Thymus (tissue), 11 donors: Measurements from ENCODE around the gene STYXL2. TPM values are rescaled to one million over a fixed set of nuclear protein-coding genes. Genes with fewer than 3 reads are reported as not detected.

Experiments used
- DNase-seq, 9 donors: peaks; one replicate each; pipeline ENCODE4 v3.0.0-alpha.2; 2013; ENCODE audit warnings: low spot score in 9 of 9, low read depth in 6 of 9, missing footprints in 1 of 9
- H3K27ac ChIP-seq, 2 donors: one replicate each; pipeline ENCODE4 v1.5.1; 2013; ENCODE audit warnings: control low read depth in 1 of 2, low read depth in 1 of 2, low read length in 1 of 2, mild to moderate bottlenecking in 1 of 2, moderate library complexity in 1 of 2
- H3K27me3 ChIP-seq, 2 donors: one replicate each; pipeline ENCODE4 v1.5.1; 2013; ENCODE audit warnings: low read length in 1 of 2; ENCODE audit not compliant: control insufficient read depth in 2 of 2, insufficient read depth in 1 of 2
- H3K36me3 ChIP-seq, 2 donors: one replicate each; pipeline ENCODE4 v1.5.1; 2013; ENCODE audit warnings: low read length in 1 of 2, mild to moderate bottlenecking in 1 of 2, moderate library complexity in 1 of 2; ENCODE audit not compliant: control insufficient read depth in 2 of 2, insufficient read depth in 2 of 2
- H3K4me1 ChIP-seq, 2 donors: one replicate each; pipeline ENCODE4 v1.5.1; 2013; ENCODE audit warnings: low read length in 2 of 2; ENCODE audit not compliant: control insufficient read depth in 2 of 2, insufficient read depth in 2 of 2
- H3K4me3 ChIP-seq, 2 donors: one replicate each; pipeline ENCODE4 v1.5.1; 2013; ENCODE audit warnings: low read length in 2 of 2, control low read depth in 1 of 2, mild to moderate bottlenecking in 1 of 2
- H3K9me3 ChIP-seq, 2 donors: one replicate each; pipeline ENCODE4 v1.5.1; 2013; ENCODE audit warnings: low read length in 1 of 2, mild to moderate bottlenecking in 1 of 2; ENCODE audit not compliant: control insufficient read depth in 2 of 2, insufficient read depth in 1 of 2
- WGBS: extraction: QIAGEN DNeasy Blood & Tissue Kit; methylation state at CpG from one replicate; pipeline ENCODE4 v1.1.7; 2013; 5-methylcytosine and 5-hydroxymethylcytosine counted together
- polyA plus RNA-seq: library from polyadenylated mRNA; stranded (reverse); fragments of 200-250 nt; gene quantifications from one replicate; pipeline ENCODE4 v1.2.3, GENCODE V29; 2013
- total RNA-seq: library from RNA; stranded (reverse); fragments of 120-200 nt; gene quantifications from one replicate; pipeline ENCODE4 v1.2.4, GENCODE V29; 2013
- donor health status: healthy.

The STYXL2 gene
- total and polyA plus RNA-seq, 2 donors = 0.24 to 0.32 TPM

DNA sequence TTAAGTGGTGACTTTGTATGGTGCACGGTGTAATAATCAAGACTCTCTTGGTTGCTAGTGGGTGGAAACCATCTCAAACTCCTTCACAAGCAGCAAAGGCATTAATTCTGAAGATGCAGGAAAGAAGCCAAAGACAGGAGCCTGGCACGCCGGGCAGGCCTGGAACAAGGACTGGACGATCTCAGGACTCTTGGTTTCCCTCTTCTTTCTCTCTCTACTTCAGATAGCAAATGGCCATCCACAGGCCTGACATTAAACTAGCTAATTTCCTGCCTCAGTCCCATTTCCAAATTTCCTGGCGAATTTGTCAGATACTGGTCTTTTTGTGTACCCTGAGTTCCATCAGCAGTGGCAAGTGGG, 28.2 kb downstream of the STYXL2 start:
- Histone ChIP-seq H3K4me3 (no peak overlapping the region), H3K9me3 (no peaks in the 10 kb centered on the region), H3K27me3 (peaks cover 0 to 2% of the 10 kb centered on the region in 2 donors), H3K36me3 (no peaks in the 10 kb centered on the region), H3K4me1 (peaks cover 0 to 5% of the 10 kb centered on the region in 2 donors), H3K27ac (no peak overlapping the region)
- WGBS = 95% methylated on average over 5 of the region's 5 CpGs
- DNase-seq = no peak

DNA sequence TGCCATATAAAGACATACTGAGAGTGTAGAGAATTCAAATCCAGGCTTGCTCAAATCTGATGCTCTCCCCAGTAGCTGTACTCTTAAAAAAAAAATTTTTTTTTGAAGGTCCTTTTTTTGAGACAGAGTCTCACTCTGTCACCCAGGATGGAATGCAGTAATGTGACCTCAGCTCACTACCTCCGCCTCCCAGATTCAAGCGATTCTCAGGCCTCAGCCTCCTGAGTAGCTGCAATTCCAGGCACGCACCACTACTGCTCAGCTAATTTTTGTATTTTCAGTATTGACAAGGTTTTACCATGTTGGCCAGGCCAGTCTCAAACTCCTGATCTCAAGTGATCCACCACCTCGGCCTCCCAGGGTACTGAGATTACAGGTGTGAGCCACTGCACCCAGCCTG, 28.7 kb downstream of the STYXL2 start:
- H3K27ac ChIP-seq = no peak overlapping the region
- H3K27me3 ChIP-seq = peaks cover 0 to 2% of the 10 kb centered on the region in 2 donors
- no peaks in the 10 kb centered on the region for H3K36me3 ChIP-seq
- DNase-seq = no peak
- no peak overlapping the region for H3K4me3 ChIP-seq
- H3K4me1 ChIP-seq = peaks cover 0 to 5% of the 10 kb centered on the region in 2 donors
- H3K9me3 ChIP-seq = no peaks in the 10 kb centered on the region
- WGBS = 98% methylated on average over 4 of the region's 4 CpGs

DNA sequence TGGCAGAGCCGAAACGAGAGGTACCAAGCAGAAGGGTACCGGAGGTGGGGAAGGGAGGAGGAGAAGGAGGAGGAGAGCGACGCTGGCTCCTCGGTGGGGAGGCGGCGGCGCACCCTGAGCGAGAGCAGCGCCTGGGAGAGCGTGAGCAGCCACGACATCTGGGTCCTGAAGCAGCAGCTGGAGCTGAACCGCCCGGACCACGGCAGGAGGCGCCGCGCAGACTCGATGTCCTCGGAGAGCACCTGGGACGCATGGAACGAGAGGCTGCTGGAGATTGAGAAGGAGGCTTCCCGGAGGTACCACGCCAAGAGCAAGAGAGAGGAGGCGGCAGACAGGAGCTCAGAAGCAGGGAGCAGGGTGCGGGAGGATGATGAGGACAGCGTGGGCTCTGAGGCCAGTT, 32.4 kb downstream of the STYXL2 start:
- Histone ChIP-seq H3K36me3 (no peaks in the 10 kb centered on the region), H3K27me3 (peaks cover 0 to 2% of the 10 kb centered on the region in 2 donors), H3K27ac (no peak overlapping the region), H3K4me3 (no peak overlapping the region), H3K4me1 (peaks cover 0 to 4% of the 10 kb centered on the region in 2 donors), H3K9me3 (no peaks in the 10 kb centered on the region)
- WGBS = 94% methylated on average over 28 of the region's 28 CpGs
- DNase-seq = no peak

DNA sequence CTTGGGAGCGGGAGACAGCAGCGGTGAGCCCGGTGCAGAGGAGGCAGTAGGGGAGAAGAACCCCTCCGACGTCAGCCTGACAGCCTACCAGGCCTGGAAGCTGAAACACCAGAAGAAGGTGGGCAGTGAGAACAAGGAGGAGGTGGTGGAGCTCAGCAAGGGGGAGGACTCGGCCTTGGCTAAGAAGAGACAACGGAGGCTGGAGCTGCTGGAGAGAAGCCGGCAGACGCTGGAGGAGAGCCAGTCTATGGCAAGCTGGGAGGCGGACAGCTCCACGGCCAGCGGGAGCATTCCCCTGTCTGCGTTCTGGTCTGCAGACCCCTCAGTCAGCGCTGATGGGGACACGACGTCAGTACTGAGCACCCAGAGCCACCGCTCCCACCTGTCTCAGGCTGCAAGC, 32.9 kb downstream of the STYXL2 start:
- 94% methylated on average over 17 of the region's 17 CpGs for WGBS
- Histone ChIP-seq H3K36me3 (no peaks in the 10 kb centered on the region), H3K27me3 (no peaks in the 10 kb centered on the region), H3K27ac (no peak overlapping the region), H3K4me1 (no peaks in the 10 kb centered on the region), H3K4me3 (no peak overlapping the region), H3K9me3 (no peaks in the 10 kb centered on the region)
- DNase-seq = no peak

DNA sequence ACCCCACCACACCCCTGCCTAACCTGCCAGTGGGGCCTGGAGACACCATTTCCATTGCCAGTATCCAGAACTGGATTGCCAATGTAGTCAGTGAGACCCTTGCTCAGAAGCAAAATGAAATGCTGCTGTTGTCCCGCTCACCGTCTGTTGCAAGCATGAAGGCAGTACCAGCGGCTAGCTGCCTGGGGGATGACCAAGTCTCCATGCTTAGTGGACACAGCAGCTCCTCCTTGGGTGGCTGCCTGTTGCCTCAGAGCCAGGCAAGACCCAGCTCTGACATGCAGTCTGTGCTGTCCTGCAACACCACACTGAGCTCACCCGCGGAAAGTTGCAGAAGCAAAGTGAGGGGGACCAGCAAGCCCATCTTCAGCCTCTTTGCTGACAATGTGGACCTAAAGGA, 33.4 kb downstream of the STYXL2 start:
- 97% methylated on average over 5 of the region's 5 CpGs for WGBS
- no peak for DNase-seq
- H3K9me3 ChIP-seq = no peaks in the 10 kb centered on the region
- H3K27ac ChIP-seq = no peak overlapping the region
- H3K4me3 ChIP-seq = no peak overlapping the region
- H3K4me1 ChIP-seq = no peaks in the 10 kb centered on the region
- no peaks in the 10 kb centered on the region for H3K36me3 ChIP-seq
- no peaks in the 10 kb centered on the region for H3K27me3 ChIP-seq

DNA sequence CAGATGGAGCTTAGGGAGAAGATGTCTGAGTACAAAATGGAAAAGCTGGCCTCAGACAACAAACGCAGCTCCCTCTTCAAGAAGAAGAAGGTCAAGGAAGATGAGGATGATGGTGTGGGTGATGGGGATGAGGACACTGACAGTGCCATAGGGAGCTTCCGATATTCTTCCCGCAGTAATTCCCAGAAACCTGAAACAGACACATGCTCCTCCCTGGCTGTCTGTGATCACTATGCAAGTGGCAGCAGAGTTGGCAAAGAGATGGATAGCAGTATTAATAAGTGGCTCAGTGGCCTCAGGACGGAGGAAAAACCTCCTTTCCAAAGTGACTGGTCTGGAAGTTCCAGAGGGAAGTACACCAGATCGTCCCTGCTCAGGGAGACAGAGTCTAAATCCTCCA, 33.8 kb downstream of the STYXL2 start:
- WGBS = 94% methylated on average over 5 of the region's 5 CpGs
- Histone ChIP-seq H3K4me3 (no peak overlapping the region), H3K27ac (no peak overlapping the region), H3K27me3 (no peaks in the 10 kb centered on the region), H3K9me3 (no peaks in the 10 kb centered on the region), H3K4me1 (no peaks in the 10 kb centered on the region), H3K36me3 (no peaks in the 10 kb centered on the region)
- no peak for DNase-seq

GRCh38 chr1:167128261-167129227, 34.7 kb downstream of the STYXL2 start:
- no peak overlapping the region for H3K4me3 ChIP-seq
- H3K36me3 ChIP-seq = no peaks in the 10 kb centered on the region
- 92% methylated on average over 17 of the region's 17 CpGs for WGBS
- H3K27me3 ChIP-seq = no peaks in the 10 kb centered on the region
- no peak for DNase-seq
- no peak overlapping the region for H3K27ac ChIP-seq
- H3K4me1 ChIP-seq = no peaks in the 10 kb centered on the region
- H3K9me3 ChIP-seq = no peaks in the 10 kb centered on the region

DNA sequence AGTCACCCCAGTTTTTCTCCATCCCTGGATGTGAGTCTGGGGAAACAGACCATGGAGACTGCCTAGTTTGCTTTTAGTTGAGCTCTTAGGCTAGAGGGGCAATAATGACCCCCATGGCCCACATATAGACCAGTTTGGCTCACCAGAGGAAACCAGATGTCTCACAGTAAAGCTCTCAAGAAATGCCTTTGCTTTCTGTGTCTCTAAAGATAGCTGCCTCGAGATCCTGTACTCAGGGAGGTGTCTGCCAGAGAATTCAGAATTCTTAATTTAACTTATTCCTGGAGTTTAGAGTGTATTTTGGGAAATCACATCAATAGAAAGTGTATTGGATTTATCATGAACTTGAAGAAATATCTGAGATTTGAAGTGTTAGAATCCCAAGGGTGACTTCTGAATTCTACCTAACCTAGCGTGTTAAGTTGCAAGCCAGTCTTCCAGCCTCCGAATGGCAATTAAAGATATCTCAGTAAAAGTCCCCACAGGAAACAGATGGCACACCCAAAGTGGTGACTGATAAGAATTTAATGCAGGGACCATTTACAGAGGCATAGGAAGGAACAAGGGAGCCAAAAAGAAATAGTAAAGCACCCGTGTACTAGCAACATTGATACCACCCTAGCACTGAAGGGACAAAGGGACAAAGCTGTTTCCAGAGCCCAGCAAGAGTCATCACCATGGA, 37.1 kb downstream of the STYXL2 start:
- Histone ChIP-seq H3K4me1 (no peaks in the 10 kb centered on the region), H3K27me3 (no peaks in the 10 kb centered on the region), H3K9me3 (no peaks in the 10 kb centered on the region), H3K4me3 (no peak overlapping the region), H3K27ac (no peak overlapping the region), H3K36me3 (no peaks in the 10 kb centered on the region)
- WGBS = 20% methylated on average over 4 of the region's 4 CpGs
- no peak for DNase-seq

GRCh38 chr1:167132301-167133010, 38.6 kb downstream of the STYXL2 start:
- Histone ChIP-seq H3K4me1 (no peaks in the 10 kb centered on the region), H3K27me3 (no peaks in the 10 kb centered on the region), H3K9me3 (no peaks in the 10 kb centered on the region), H3K4me3 (no peak overlapping the region), H3K36me3 (no peaks in the 10 kb centered on the region), H3K27ac (no peak overlapping the region)
- no peak for DNase-seq
- WGBS = 83% methylated on average over 8 of the region's 8 CpGs
